HEK293 (cell line): ENCODE data around the gene MEGF6.

Source experiments
- BCL11B ChIP-seq: fragments of 450-650 bp; formaldehyde crosslinking; IDR thresholded peaks from 2 replicates; pipeline ENCODE4 v1.5.1; 2016; ENCODE audit warnings: low read depth, missing biosample characterization, missing genetic modification characterization
- PRDM4 ChIP-seq: fragments of 450-650 bp; formaldehyde crosslinking; IDR thresholded peaks from 2 replicates; pipeline ENCODE4 v1.5.1; 2017; ENCODE audit warnings: missing biosample characterization, missing genetic modification characterization
- SP3 ChIP-seq: fragments of 450-650 bp; formaldehyde crosslinking; IDR thresholded peaks from 2 replicates; pipeline ENCODE4 v1.5.1; 2016; ENCODE audit warnings: missing biosample characterization, missing genetic modification characterization
- ZEB2 ChIP-seq: fragments of 450-650 bp; formaldehyde crosslinking; IDR thresholded peaks from 2 replicates; pipeline ENCODE4 v1.5.1; 2016; ENCODE audit warnings: missing biosample characterization, missing genetic modification characterization
- ZNF133 ChIP-seq: fragments of 450-650 bp; formaldehyde crosslinking; IDR thresholded peaks from 2 replicates; pipeline ENCODE4 v1.5.1; 2016; ENCODE audit warnings: missing biosample characterization, missing genetic modification characterization
- ZNF24 ChIP-seq: fragments of 450-650 bp; formaldehyde crosslinking; IDR thresholded peaks from 2 replicates; pipeline ENCODE4 v1.5.1; 2016; ENCODE audit warnings: missing biosample characterization, missing genetic modification characterization
- TF ChIP-seq, protein P1 (sequence below): fragments of 450-650 bp; formaldehyde crosslinking; IDR thresholded peaks from 2 replicates; pipeline ENCODE4 v1.5.1; 2016; ENCODE audit warnings: missing biosample characterization, missing genetic modification characterization
- TF ChIP-seq, protein P2 (sequence below): fragments of 450-650 bp; formaldehyde crosslinking; IDR thresholded peaks from 2 replicates; pipeline ENCODE4 v1.5.1; 2016; ENCODE audit warnings: missing biosample characterization, missing genetic modification characterization
- TF ChIP-seq, protein P3 (sequence below): fragments of 450-650 bp; formaldehyde crosslinking; IDR thresholded peaks from 2 replicates; pipeline ENCODE4 v1.5.1; 2016; ENCODE audit warnings: missing biosample characterization, missing genetic modification characterization

DNA sequence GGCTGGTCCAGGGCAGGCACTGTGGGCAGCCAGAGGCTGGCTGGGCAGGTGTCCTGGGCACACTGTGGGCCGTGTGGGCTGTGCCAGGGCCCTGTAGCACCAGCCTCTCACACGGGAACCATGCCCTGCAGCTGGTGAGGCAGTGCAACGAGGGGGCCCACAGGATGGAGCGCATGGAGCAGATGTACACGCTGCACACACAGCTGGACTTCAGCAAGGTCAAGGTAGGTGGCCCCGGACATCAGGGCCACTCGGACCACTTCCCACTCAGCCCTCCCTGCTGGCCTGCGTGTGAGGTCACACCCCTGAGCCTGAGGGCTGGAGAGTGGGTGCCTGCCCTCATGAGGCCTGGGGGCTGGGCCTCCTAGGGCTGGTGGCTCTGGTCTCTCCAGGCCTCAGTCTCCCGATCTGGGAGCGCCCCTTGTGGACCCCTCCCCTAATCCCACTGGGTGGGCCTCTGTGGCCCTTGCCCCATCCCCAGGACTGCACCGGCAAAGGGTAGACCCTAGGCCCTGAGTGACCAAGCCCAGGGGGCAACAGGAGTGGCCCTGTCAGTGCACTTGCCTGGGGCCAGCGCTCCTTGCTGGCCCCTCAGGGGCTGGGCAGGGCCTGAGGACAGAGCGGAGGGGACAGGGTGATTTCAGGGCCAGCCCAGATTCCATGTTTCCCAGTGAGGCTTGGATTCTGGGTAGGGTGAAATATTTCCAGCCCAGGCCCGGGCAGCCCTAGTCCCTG lies 135.3 kb downstream of the MEGF6 start:
- no peak for TF ChIP-seq BCL11B (tag by site-specific recombination)
- no peak for TF ChIP-seq ZEB2 (tag by site-specific recombination)
- TF ChIP-seq, protein P1, sequence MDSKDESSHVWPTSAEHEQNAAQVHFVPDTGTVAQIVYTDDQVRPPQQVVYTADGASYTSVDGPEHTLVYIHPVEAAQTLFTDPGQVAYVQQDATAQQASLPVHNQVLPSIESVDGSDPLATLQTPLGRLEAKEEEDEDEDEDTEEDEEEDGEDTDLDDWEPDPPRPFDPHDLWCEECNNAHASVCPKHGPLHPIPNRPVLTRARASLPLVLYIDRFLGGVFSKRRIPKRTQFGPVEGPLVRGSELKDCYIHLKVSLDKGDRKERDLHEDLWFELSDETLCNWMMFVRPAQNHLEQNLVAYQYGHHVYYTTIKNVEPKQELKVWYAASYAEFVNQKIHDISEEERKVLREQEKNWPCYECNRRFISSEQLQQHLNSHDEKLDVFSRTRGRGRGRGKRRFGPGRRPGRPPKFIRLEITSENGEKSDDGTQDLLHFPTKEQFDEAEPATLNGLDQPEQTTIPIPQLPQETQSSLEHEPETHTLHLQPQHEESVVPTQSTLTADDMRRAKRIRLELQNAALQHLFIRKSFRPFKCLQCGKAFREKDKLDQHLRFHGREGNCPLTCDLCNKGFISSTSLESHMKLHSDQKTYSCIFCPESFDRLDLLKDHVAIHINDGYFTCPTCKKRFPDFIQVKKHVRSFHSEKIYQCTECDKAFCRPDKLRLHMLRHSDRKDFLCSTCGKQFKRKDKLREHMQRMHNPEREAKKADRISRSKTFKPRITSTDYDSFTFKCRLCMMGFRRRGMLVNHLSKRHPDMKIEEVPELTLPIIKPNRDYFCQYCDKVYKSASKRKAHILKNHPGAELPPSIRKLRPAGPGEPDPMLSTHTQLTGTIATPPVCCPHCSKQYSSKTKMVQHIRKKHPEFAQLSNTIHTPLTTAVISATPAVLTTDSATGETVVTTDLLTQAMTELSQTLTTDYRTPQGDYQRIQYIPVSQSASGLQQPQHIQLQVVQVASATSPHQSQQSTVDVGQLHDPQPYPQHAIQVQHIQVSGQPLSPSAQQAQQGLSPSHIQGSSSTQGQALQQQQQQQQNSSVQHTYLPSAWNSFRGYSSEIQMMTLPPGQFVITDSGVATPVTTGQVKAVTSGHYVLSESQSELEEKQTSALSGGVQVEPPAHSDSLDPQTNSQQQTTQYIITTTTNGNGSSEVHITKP, result no peak
- TF ChIP-seq PRDM4 (tag by site-specific recombination), result no peak
- TF ChIP-seq, protein P2, sequence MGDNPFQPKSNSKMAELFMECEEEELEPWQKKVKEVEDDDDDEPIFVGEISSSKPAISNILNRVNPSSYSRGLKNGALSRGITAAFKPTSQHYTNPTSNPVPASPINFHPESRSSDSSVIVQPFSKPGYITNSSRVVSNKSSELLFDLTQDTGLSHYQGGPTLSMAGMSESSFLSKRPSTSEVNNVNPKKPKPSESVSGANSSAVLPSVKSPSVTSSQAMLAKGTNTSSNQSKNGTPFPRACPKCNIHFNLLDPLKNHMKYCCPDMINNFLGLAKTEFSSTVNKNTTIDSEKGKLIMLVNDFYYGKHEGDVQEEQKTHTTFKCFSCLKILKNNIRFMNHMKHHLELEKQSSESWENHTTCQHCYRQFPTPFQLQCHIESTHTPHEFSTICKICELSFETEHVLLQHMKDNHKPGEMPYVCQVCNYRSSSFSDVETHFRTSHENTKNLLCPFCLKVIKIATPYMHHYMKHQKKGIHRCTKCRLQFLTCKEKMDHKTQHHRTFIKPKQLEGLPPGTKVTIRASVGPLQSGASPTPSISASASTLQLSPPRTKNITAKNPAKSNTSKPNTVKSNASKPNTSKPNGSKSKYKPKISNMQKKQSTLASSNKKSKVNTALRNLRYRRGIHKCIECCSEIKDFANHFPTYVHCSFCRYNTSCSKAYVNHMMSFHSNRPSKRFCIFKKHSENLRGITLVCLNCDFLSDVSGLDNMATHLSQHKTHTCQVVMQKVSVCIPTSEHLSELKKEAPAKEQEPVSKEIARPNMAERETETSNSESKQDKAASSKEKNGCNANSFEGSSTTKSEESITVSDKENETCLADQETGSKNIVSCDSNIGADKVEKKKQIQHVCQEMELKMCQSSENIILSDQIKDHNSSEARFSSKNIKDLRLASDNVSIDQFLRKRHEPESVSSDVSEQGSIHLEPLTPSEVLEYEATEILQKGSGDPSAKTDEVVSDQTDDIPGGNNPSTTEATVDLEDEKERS (tag by site-specific recombination), result no peak
- TF ChIP-seq, protein P3, sequence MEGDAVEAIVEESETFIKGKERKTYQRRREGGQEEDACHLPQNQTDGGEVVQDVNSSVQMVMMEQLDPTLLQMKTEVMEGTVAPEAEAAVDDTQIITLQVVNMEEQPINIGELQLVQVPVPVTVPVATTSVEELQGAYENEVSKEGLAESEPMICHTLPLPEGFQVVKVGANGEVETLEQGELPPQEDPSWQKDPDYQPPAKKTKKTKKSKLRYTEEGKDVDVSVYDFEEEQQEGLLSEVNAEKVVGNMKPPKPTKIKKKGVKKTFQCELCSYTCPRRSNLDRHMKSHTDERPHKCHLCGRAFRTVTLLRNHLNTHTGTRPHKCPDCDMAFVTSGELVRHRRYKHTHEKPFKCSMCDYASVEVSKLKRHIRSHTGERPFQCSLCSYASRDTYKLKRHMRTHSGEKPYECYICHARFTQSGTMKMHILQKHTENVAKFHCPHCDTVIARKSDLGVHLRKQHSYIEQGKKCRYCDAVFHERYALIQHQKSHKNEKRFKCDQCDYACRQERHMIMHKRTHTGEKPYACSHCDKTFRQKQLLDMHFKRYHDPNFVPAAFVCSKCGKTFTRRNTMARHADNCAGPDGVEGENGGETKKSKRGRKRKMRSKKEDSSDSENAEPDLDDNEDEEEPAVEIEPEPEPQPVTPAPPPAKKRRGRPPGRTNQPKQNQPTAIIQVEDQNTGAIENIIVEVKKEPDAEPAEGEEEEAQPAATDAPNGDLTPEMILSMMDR (tag by site-specific recombination), result no peak
- TF ChIP-seq SP3 (tag by site-specific recombination), result no peak
- TF ChIP-seq ZNF133 (tag by site-specific recombination), result no peak
- no peak for TF ChIP-seq ZNF24 (tag by site-specific recombination)
